GM04503 (cell line): ENCODE results near the gene ADGRF3.
"Not testable (repeated sequence)": the region's sequence is repeated elsewhere in the genome, so short reads cannot be mapped to it uniquely, and the experiment has no call there.

ENCODE experiments used
- DNase-seq: peaks from one replicate; pipeline ENCODE4 v3.0.0-alpha.2; 2012; ENCODE audit warnings: low read depth

ADGRF3 gene

GRCh38 chr2:26316845-26317244, 29.7 kb downstream of the ADGRF3 start:
- no peak for DNase-seq

- DNase-seq, result no peak
Measured at GRCh38 chr2:26316041-26316440, 30.5 kb downstream of the ADGRF3 start.

GRCh38 chr2:26314243-26314642, 32.3 kb downstream of the ADGRF3 start:
- DNase-seq, result no peak

GRCh38 chr2:26313446-26313845, 33.1 kb downstream of the ADGRF3 start:
- no peak for DNase-seq

- no peak for DNase-seq
Measured at GRCh38 chr2:26312471-26312870, 34.1 kb downstream of the ADGRF3 start.

- no peak for DNase-seq
Measured at GRCh38 chr2:26309921-26310320, 36.7 kb downstream of the ADGRF3 start.

- no peak for DNase-seq
Measured at GRCh38 chr2:26305540-26305939, 41.0 kb downstream of the ADGRF3 start.

- DNase-seq, result not testable (repeated sequence)
Measured at GRCh38 chr2:26305094-26305493, 41.5 kb downstream of the ADGRF3 start.

- DNase-seq, result no peak
Measured at GRCh38 chr2:26302846-26303245, 43.7 kb downstream of the ADGRF3 start.

GRCh38 chr2:26300234-26300925, 46.2 kb downstream of the ADGRF3 start:
- DNase-seq, result no peak

- peak; percentile 28 for DNase-seq
Measured at GRCh38 chr2:26299471-26300101, 47.0 kb downstream of the ADGRF3 start.

- peak; percentile 14 for DNase-seq
Measured at GRCh38 chr2:26298638-26299393, 47.8 kb downstream of the ADGRF3 start.

- no peak for DNase-seq
Measured at GRCh38 chr2:26298286-26298637, 48.3 kb downstream of the ADGRF3 start.

GRCh38 chr2:26297061-26297460, 49.5 kb downstream of the ADGRF3 start:
- DNase-seq, result no peak

- no peak for DNase-seq
Measured at GRCh38 chr2:26295511-26295910, 51.1 kb downstream of the ADGRF3 start.

GRCh38 chr2:26292646-26293045, 53.9 kb downstream of the ADGRF3 start:
- no peak for DNase-seq

GRCh38 chr2:26290001-26290400, 56.6 kb downstream of the ADGRF3 start:
- DNase-seq, result no peak

GRCh38 chr2:26285931-26286330, 60.7 kb downstream of the ADGRF3 start:
- no peak for DNase-seq

- no peak for DNase-seq
Measured at GRCh38 chr2:26284132-26284531, 62.5 kb downstream of the ADGRF3 start.

GRCh38 chr2:26283606-26284005, 63.0 kb downstream of the ADGRF3 start:
- no peak for DNase-seq

GRCh38 chr2:26281226-26281625, 65.4 kb downstream of the ADGRF3 start:
- no peak for DNase-seq

- no peak for DNase-seq
Measured at GRCh38 chr2:26279886-26280285, 66.7 kb downstream of the ADGRF3 start.
